Measurements from ENCODE around the gene MORF4L2.

DNA sequence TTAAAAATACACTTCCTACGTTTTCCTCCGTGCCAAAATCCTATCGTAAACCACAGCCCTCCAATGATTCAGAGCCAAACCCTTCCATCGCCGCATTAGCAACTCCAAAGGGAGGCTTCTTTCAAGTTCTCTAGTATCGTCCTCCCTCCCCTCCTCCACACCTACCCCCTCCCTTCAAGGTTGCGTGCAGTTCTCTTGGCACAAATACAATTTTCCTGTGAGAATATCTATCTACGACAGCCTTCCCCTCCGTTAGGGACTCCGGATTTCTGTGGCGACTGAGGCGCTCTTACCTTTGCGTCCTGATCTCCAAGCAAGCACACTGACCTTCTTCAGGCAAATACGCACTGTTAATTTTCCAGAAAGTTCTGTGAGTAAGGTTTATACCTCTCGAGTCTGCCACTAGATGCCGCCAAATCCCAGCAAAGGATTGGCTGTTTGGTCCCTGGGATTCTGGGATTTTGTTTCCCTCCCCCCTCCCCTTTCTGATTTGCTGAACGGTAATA, 1.2 kb upstream of the MORF4L2 start:
- TF ChIP-seq YY1 (IDR thresholded peaks at IDR 0.05; ENCODE audit: insufficient read depth, insufficient read length) = no peak
- TF ChIP-seq ZNF274 (IDR thresholded peaks at IDR 0.05; ENCODE audit: low read depth, low read length) = no peak
